Stimulated activated CD8-positive, alpha-beta memory T cell treated with anti-CD3 and anti-CD28 coated beads, Interleukin-7, amount 100 ng/mL, for 48 hours (primary cell): ENCODE results near the gene USB1.
"Not testable (repeated sequence)": the region's sequence is repeated elsewhere in the genome, so short reads cannot be mapped to it uniquely, and the experiment has no call there.

Experiments
- DNase-seq, 2 donors: peaks; one replicate each; pipeline ENCODE4 v3.0.0-alpha.2; 2020; ENCODE audit warnings: low read depth in 1 of 2; ENCODE audit errors: extremely low read depth in 1 of 2

USB1 gene

GRCh38 chr16:57969451-57970123, 31.6 kb upstream of the USB1 start:
- no peak for DNase-seq

- DNase-seq: no peak
These were observed 30.9 kb upstream of the USB1 start for GRCh38 chr16:57970319-57970718.

GRCh38 chr16:57970970-57971369, 30.2 kb upstream of the USB1 start, which contains the start of gene CNGB1:
Gene CNGB1, minus strand, starts transcription at chr16:57971128. Its CDS starts 3,842 bp downstream, at chr16:57967286.
- DNase-seq: no peak

GRCh38 chr16:57971848-57972247, 29.4 kb upstream of the USB1 start:
- DNase-seq: no peak

- DNase-seq: no peak
These were observed 28.9 kb upstream of the USB1 start for GRCh38 chr16:57972306-57972705.

- no peak for DNase-seq
These were observed 24.8 kb upstream of the USB1 start for GRCh38 chr16:57976331-57976796.

GRCh38 chr16:57977418-57978069, 23.7 kb upstream of the USB1 start:
- no peak for DNase-seq

- not testable (repeated sequence) for DNase-seq
These were observed 23.1 kb upstream of the USB1 start for GRCh38 chr16:57978070-57978465.

GRCh38 chr16:57979006-57979585, 22.1 kb upstream of the USB1 start:
- no peak for DNase-seq

- DNase-seq: no peak
These were observed 19.6 kb upstream of the USB1 start for GRCh38 chr16:57981636-57982035.

- DNase-seq: no peak
These were observed 18.8 kb upstream of the USB1 start for GRCh38 chr16:57982385-57982784.

- DNase-seq: peak; percentile 76 to 92
These were observed 16.6 kb upstream of the USB1 start for GRCh38 chr16:57984443-57985203.

GRCh38 chr16:57985204-57986181, 15.7 kb upstream of the USB1 start:
- DNase-seq: no peak

GRCh38 chr16:57986196-57986595, 15.0 kb upstream of the USB1 start:
- DNase-seq: no peak

- DNase-seq: no peak
These were observed 13.6 kb upstream of the USB1 start for GRCh38 chr16:57987441-57988177.

GRCh38 chr16:57988929-57989328, 12.3 kb upstream of the USB1 start:
- DNase-seq: no peak

- no peak for DNase-seq
These were observed 9.6 kb upstream of the USB1 start for GRCh38 chr16:57991551-57992059.

- no peak for DNase-seq
These were observed 9.1 kb upstream of the USB1 start for GRCh38 chr16:57992084-57992483.

GRCh38 chr16:57993438-57993837, 7.8 kb upstream of the USB1 start:
- no peak for DNase-seq
